A673 (cell line): ENCODE measurements around the gene WBP1L.

ENCODE experiments used
- CTCF ChIP-seq: fragments of 300-800, 200-600 bp; sonication (generic); conservative IDR thresholded peaks from 2 replicates; pipeline ENCODE4 v1.5.1; 2017; ENCODE audit warnings: low read depth, mild to moderate bottlenecking, antibody characterized with exemption, low read length, moderate library complexity, mixed read lengths
- EZH2 ChIP-seq: fragments of 200-600 bp; sonication (generic); IDR thresholded peaks from 2 replicates; pipeline ENCODE4 v1.6.1; 2017; ENCODE audit warnings: borderline replicate concordance, low read depth, mild to moderate bottlenecking, mixed read lengths, antibody characterized with exemption, low read length; ENCODE audit not compliant: poor library complexity, severe bottlenecking

- TF ChIP-seq CTCF (no peak), EZH2 (no peak)
These were observed 23.4 kb upstream of the WBP1L start for GRCh38 chr10:102720337-102720736.
